DND-41 (cell line): ENCODE measurements around the gene SLC9A2.

Experiments
- CTCF ChIP-seq: IDR thresholded peaks from 2 replicates; pipeline ENCODE4 v1.5.1; 2012; ENCODE audit warnings: borderline replicate concordance, low read length, moderate library complexity, mild to moderate bottlenecking; ENCODE audit not compliant: poor library complexity, severe bottlenecking; ENCODE audit errors: extremely low read depth
- EZH2 ChIP-seq: IDR thresholded peaks from 3 replicates; pipeline ENCODE4 v1.6.1; 2012; ENCODE audit warnings: borderline replicate concordance, low read depth, mild to moderate bottlenecking, moderate library complexity, low read length, inconsistent platforms; ENCODE audit not compliant: severe bottlenecking

- no peak for TF ChIP-seq CTCF
- no peak for TF ChIP-seq EZH2
Observed at GRCh38 chr2:102588213-102588939, 31.0 kb upstream of the SLC9A2 start.
